ENCODE results near the gene NFIC.

NFIC gene

DNA sequence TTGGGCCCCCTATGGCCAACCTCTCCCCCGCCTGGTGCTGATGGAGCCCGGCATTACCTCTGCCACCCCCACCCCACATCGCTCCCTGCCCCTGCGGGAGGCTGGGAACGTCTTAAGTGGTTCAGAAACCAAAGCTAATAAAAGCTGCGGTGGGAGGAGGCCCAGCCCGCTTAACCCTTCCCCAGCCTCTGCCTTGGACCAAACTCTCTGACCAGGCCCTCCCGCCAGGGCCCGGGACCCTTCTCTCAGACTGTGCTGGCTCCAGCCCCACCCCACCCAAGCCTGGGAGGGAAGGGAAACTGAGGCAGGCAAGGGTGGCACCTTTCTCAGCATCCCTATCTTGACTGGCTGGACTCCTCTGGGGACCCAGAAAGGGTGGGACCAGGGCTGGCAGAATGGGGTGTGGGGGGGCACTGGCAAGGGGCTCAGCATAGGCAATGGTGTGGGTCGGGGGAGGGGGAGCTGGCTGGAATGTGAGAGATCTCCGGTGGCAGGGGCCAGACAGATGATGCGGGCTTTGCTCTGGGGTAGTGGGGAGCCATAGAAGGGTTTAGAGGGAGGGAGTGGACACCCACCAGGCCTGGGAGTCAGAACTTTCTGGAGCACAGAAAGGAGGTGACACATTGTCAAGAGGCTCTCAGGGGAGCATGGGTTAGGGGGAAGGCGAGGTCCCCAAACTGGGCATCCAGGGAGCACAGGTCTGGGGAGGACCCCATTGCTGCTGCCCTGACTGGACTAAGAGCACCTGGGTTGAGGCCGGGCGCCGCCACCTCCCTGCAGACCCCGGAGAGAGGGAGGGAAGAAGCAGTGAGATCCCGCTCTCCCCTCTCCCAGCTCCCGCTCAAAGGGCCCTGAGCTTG is 92.1 kb downstream of the NFIC start:
- peak; percentile 13; the same call in 1 of the 2 replicates for TF ChIP-seq TEAD4 (IDR thresholded peaks at IDR 0.05)
- TF ChIP-seq ZBTB7A (IDR thresholded peaks at IDR 0.05; ENCODE audit: low read depth) = 0 out of 2 replicates have a peak, but pooled peaks have one; percentile 7
- TF ChIP-seq RAD21 (IDR thresholded peaks at IDR 0.05; ENCODE audit: low read depth) = no peak

GRCh38 chr19:3459089-3459881 is 92.9 kb downstream of the NFIC start:
- TF ChIP-seq, protein P1, sequence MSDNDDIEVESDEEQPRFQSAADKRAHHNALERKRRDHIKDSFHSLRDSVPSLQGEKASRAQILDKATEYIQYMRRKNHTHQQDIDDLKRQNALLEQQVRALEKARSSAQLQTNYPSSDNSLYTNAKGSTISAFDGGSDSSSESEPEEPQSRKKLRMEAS (IDR thresholded peaks at IDR 0.05) = no peak
- TF ChIP-seq NFIC (IDR thresholded peaks at IDR 0.05) = peak; percentile 27; the same call in 1 of the 2 replicates

DNA sequence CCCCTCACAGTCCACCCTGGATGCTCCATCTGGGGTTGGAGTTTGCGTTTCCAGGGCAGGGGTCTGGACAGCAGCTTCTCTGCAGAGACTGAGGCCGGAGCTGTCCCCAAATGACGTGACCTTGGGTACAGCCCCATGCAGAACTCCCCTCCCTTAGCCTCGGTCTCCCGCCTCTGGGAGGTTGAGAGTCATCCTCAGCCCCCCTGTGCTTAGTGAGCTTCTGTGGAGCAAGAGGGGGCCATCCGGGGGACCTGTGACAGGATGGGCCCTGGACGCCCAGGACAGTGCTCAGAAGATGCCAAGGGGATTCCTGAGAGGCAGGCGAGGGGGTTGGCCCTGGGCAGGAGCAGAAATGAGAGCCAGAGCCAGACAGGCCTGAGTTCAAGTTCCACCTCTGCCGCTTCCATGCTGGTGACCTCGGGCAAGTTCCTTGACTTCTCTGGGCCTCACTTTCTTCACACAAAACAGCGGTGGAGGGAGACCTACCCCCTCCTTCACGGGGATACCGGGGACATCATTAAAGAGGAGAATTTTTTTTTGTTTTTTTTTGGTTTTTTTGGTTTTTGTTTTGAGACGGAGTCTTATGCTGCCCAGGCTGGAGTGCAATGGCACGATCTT is 93.7 kb downstream of the NFIC start:
- no peak for TF ChIP-seq EP300 (IDR thresholded peaks at IDR 0.05; ENCODE audit: borderline replicate concordance)
- TF ChIP-seq CREB1 (IDR thresholded peaks at IDR 0.05; ENCODE audit: low read depth) = no peak
- no peak for TF ChIP-seq USF1 (IDR thresholded peaks at IDR 0.05)
- TF ChIP-seq TCF12 (IDR thresholded peaks at IDR 0.05; ENCODE audit: low read depth) = no peak

DNA sequence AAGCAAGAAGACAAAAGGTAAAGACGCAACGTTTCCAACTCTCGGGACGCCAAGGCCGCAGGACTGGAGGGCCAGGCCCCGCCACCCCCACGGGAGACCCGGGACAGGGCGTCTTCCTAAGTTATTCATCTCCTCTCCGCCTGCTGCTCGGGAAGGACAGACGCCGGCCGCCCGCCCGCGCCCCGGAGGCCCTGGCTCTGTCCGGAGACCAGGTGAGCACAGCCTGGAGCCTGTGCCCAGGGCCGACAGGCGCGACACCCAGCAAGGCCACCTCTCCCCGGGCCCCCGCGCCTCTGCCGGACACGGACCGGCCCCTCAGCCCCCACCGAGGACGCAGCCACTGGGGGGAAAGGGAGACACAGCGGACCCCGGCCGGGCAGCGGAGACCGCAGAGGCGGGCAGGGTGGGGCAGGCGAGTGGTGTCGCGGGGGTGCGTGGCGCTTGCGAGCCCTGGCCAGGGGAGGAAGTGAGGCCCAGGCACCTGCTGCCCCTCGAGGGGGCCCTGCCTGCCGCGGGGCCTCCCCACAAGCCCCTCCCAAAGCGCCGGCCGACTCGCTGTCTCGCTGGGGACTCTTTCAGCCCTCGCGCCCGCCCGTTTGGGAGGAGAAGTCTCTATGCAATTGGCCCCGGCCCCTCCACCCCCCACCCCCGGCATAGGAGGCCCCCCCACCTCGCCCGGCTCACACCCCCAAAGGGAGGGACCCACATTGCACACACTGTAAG is 96.8 kb downstream of the NFIC start:
- TF ChIP-seq RAD21 (IDR thresholded peaks at IDR 0.05; ENCODE audit: low read depth) = no peak
- TF ChIP-seq CEBPB (IDR thresholded peaks at IDR 0.05) = no peak
- TF ChIP-seq TCF12 (IDR thresholded peaks at IDR 0.05; ENCODE audit: low read depth) = no peak
- no peak for TF ChIP-seq EP300 (IDR thresholded peaks at IDR 0.05; ENCODE audit: borderline replicate concordance)
- no peak for TF ChIP-seq YY1 (IDR thresholded peaks at IDR 0.05; ENCODE audit: low read depth)

GRCh38 chr19:3463714-3464586 is 97.6 kb downstream of the NFIC start:
- TF ChIP-seq REST (IDR thresholded peaks at IDR 0.05; ENCODE audit: low read depth) (no peak), NFIC (IDR thresholded peaks at IDR 0.05) (no peak), YY1 (IDR thresholded peaks at IDR 0.05; ENCODE audit: low read depth) (no peak), EGR1 (IDR thresholded peaks at IDR 0.05) (no peak)

GRCh38 chr19:3464587-3465235 is 98.3 kb downstream of the NFIC start:
- TF ChIP-seq EGR1 (IDR thresholded peaks at IDR 0.05) (no peak), USF1 (IDR thresholded peaks at IDR 0.05) (no peak), TAF1 (IDR thresholded peaks at IDR 0.05; ENCODE audit: low read depth) (no peak), TEAD4 (IDR thresholded peaks at IDR 0.05) (no peak), RAD21 (IDR thresholded peaks at IDR 0.05; ENCODE audit: low read depth) (no peak), CREB1 (IDR thresholded peaks at IDR 0.05; ENCODE audit: low read depth) (no peak), TCF12 (IDR thresholded peaks at IDR 0.05; ENCODE audit: low read depth) (no peak), CEBPB (IDR thresholded peaks at IDR 0.05) (no peak), ZBTB7A (IDR thresholded peaks at IDR 0.05; ENCODE audit: low read depth) (no peak)
- TF ChIP-seq, protein P1 (IDR thresholded peaks at IDR 0.05) = no peak

Measured in Ishikawa (cell line).